AG04450 (cell line): ENCODE data around the gene ASTE1. TPM values are rescaled to one million over a fixed set of nuclear protein-coding genes. Genes with fewer than 3 reads are reported as not detected.
A peak's percentile ranks its signal among the peaks of the same experiment; 100 is the strongest.
"Not testable (repeated sequence)": the region's sequence is repeated elsewhere in the genome, so short reads cannot be mapped to it uniquely, and the experiment has no call there.

Experiments used
- CTCF ChIA-PET: fragments of 300-600, 350-600 bp; formaldehyde crosslinking; extraction: SDS; loops from one replicate; lab custom pipeline; 2022; ENCODE audit warnings: antibody characterized with exemption, inconsistent platforms; lab: Charles Lee
- POLR2A ChIA-PET: fragments of 350-600 bp; formaldehyde crosslinking; extraction: SDS; loops from one replicate; lab custom pipeline; 2021; ENCODE audit warnings: antibody characterized with exemption, inconsistent platforms; lab: Yijun Ruan, JAX
- DNase-seq: peaks from one replicate; pipeline ENCODE4 v3.0.0-alpha.2; 2011; ENCODE audit warnings: low read depth, low spot score
- H3K27ac ChIP-seq: one replicate; pipeline ENCODE4 v1.5.1; 2012; ENCODE audit warnings: low read depth, low read length, control low read depth
- H3K27me3 ChIP-seq: one replicate; pipeline ENCODE4 v1.6.0; 2012; ENCODE audit warnings: low read length; ENCODE audit not compliant: control insufficient read depth, insufficient read depth
- H3K4me3 ChIP-seq: 2 replicates; pipeline ENCODE4 v1.5.1; 2011; ENCODE audit warnings: mild to moderate bottlenecking, low read depth, low read length, control low read depth
- H3K9me3 ChIP-seq: 2 replicates; pipeline ENCODE4 v1.5.1; 2012; ENCODE audit warnings: low read length; ENCODE audit not compliant: control insufficient read depth, insufficient read depth
- polyA plus RNA-seq: library from polyadenylated mRNA; depleted of rRNA; stranded (reverse); fragments of >200 nt; gene quantifications from 2 replicates; pipeline ENCODE4 v1.2.3, GENCODE V29; 2011
- TF ChIP-seq, protein P1 (sequence below): IDR thresholded peaks from 2 replicates; pipeline ENCODE4 v1.5.1; 2011; ENCODE audit warnings: low read depth, low read length, control low read depth, inconsistent platforms

Gene ASTE1
- polyA plus RNA-seq, 1 experiment: 8.5 TPM

DNA sequence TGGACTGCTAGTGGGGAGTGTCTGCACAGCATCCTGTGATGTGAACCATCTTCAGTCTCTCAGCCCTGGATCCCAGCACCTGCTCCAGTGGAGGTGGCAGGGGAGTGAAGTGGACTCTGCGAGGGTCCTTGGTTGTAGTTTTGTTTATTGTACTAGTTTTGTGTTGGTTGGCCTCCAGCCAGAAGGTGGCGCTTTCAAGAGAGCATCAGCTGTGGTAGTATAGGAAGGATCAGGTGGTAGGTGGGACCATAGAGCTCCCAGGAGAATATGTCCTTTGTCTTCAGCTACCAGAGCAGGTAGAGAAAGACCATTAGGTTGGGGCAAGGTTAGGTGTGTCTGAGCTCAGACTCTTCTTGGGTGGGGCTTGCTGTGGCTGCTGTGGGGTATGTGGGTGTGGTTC, 21.0 kb upstream of the ASTE1 start:
- no peak overlapping the region for H3K27ac ChIP-seq
- DNase-seq: no peak
- TF ChIP-seq, protein P1, sequence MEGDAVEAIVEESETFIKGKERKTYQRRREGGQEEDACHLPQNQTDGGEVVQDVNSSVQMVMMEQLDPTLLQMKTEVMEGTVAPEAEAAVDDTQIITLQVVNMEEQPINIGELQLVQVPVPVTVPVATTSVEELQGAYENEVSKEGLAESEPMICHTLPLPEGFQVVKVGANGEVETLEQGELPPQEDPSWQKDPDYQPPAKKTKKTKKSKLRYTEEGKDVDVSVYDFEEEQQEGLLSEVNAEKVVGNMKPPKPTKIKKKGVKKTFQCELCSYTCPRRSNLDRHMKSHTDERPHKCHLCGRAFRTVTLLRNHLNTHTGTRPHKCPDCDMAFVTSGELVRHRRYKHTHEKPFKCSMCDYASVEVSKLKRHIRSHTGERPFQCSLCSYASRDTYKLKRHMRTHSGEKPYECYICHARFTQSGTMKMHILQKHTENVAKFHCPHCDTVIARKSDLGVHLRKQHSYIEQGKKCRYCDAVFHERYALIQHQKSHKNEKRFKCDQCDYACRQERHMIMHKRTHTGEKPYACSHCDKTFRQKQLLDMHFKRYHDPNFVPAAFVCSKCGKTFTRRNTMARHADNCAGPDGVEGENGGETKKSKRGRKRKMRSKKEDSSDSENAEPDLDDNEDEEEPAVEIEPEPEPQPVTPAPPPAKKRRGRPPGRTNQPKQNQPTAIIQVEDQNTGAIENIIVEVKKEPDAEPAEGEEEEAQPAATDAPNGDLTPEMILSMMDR: no peak
- POLR2A ChIA-PET: no interaction called here
- H3K27me3 ChIP-seq: no peaks in the 10 kb centered on the region
- CTCF ChIA-PET: no interaction called here
- H3K4me3 ChIP-seq: no peak overlapping the region
- H3K9me3 ChIP-seq: no peaks in the 10 kb centered on the region

DNA sequence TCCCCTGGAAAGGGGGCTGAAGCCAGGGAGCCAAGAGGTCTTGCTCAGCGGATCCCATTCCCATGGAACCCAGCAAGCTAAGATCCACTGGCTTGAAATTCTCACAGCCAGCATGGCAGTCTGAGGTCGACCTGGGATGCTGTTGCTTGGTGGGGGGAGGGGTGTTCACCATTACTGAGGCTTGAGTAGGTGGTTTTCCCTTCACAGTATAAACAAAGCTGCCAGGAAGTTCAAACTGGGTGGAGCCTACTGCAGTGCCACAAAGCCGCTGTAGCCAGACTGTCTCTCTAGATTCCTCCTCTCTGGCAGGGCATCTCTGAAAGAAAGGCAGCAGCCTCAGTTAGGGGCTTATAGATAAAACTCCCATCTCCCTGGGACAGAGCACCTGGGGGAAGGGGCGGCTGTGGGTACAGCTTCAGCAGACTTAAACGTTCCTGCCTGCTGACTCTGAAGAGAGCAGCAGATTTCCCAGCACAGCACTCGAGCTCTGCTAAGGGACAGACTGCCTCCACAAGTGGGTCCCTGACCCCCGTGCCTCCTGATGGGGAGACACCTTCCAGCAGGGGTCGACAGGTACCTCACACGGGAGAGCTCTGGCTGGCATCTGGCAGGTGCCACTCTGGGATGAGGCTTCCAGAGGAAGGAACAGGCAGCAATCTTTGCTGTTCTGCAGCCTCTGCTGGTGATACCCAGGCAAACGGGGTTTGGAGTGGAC, 15.8 kb upstream of the ASTE1 start:
- DNase-seq, POLR2A ChIA-PET, H3K27me3 ChIP-seq, H3K9me3 ChIP-seq, H3K4me3 ChIP-seq, H3K27ac ChIP-seq: not testable (repeated sequence)
- CTCF ChIA-PET: interaction anchor here (1.5 kb wide), 1 partner anchor 9 kb away, joined by 6 read pairs; no protein-coding TSS in a partner anchor

DNA sequence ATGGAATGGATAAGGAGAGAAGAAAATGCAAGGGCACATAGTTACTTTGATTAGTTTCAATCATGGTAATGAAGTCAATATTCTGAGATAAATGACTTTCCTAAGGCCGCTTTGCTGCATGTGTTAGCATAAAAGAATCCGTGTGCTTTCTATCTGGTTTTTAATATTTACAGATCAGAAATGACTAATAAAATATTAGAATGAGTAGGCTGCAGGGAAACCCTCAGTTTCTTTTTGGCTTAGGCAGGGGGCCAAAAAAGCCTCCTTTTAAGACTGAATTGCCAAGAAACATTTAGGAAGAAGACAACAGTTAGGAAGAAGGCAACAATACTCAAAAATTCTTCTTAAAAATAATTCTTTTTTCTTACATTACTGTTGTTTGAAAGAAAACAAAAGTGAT, 11.7 kb upstream of the ASTE1 start:
- no peak for DNase-seq
- ChIA-PET CTCF (interaction anchor here (1.2 to 2.2 kb wide), 2 partner anchors 104 to 145 kb away, joined by 5 to 8 read pairs; partner anchors contain the start of gene ATP2C1), POLR2A (no interaction called here)
- no peak overlapping the region for H3K4me3 ChIP-seq
- TF ChIP-seq, protein P1: no peak
- H3K27me3 ChIP-seq: no peaks in the 10 kb centered on the region
- H3K9me3 ChIP-seq: no peaks in the 10 kb centered on the region
- no peak overlapping the region for H3K27ac ChIP-seq

- no peak overlapping the region for H3K4me3 ChIP-seq
- POLR2A ChIA-PET: interaction anchor here (1.2 to 1.6 kb wide), 2 partner anchors 144 to 1099 kb away, joined by 3 read pairs; partner anchors contain the start of gene ATP2C1
- no peak overlapping the region for H3K27ac ChIP-seq
- no peaks in the 10 kb centered on the region for H3K27me3 ChIP-seq
- TF ChIP-seq, protein P1: no peak
- CTCF ChIA-PET: interaction anchor here (1.9 kb wide), 1 partner anchor 10 kb away, joined by 8 read pairs; the partner anchor contains the start of genes ASTE1 and NEK11
- H3K9me3 ChIP-seq: no peaks in the 10 kb centered on the region
- DNase-seq: no peak
Measured at GRCh38 chr3:131036986-131037385, 10.4 kb upstream of the ASTE1 start.

- peak; percentile 61 for DNase-seq
- Histone ChIP-seq H3K27me3 (no peaks in the 10 kb centered on the region), H3K4me3 (no peak overlapping the region), H3K9me3 (no peaks in the 10 kb centered on the region), H3K27ac (no peak overlapping the region)
- ChIA-PET POLR2A (interaction anchor here (1.2 to 1.6 kb wide), 2 partner anchors 143 to 1100 kb away, joined by 3 read pairs; partner anchors contain the start of gene ATP2C1), CTCF (interaction anchor here (0.8 to 1.9 kb wide), 4 partner anchors 9 to 993 kb away, joined by 3 to 8 read pairs (median 3); partner anchors contain the start of genes ASTE1 and NEK11)
- TF ChIP-seq, protein P1: no peak
Measured at GRCh38 chr3:131036200-131036816, 9.7 kb upstream of the ASTE1 start.
